AG09309 (cell line): Measurements from ENCODE around the gene HTRA1.

Source experiments
- DNase-seq: peaks from one replicate; pipeline ENCODE4 v3.0.0-alpha.2; 2010; ENCODE audit warnings: low read depth
- H3K4me3 ChIP-seq: 2 replicates; pipeline ENCODE4 v1.5.1; 2011; ENCODE audit warnings: mild to moderate bottlenecking, low read depth, low read length, moderate library complexity; ENCODE audit not compliant: control insufficient read depth
- CTCF ChIP-seq: IDR thresholded peaks from 2 replicates; pipeline ENCODE4 v1.5.1; 2011; ENCODE audit warnings: mild to moderate bottlenecking, low read depth, low read length, inconsistent platforms; ENCODE audit not compliant: insufficient read depth, control insufficient read depth; ENCODE audit errors: missing control alignments

The HTRA1 gene

GRCh38 chr10:122515588-122516231 lies 54.4 kb downstream of the HTRA1 start:
- no peak overlapping the region for H3K4me3 ChIP-seq
- DNase-seq, result no peak
- TF ChIP-seq CTCF, result no peak

GRCh38 chr10:122516734-122517133 lies 55.4 kb downstream of the HTRA1 start:
- no peak overlapping the region for H3K4me3 ChIP-seq
- no peak for DNase-seq
- no peak for TF ChIP-seq CTCF

GRCh38 chr10:122519144-122519543 lies 57.8 kb downstream of the HTRA1 start:
- no peak for TF ChIP-seq CTCF
- no peak for DNase-seq
- H3K4me3 ChIP-seq, result no peak overlapping the region

- TF ChIP-seq CTCF, result no peak
- no peak for DNase-seq
- H3K4me3 ChIP-seq, result no peak overlapping the region
Observed at GRCh38 chr10:122519873-122520272, 58.5 kb downstream of the HTRA1 start.

- no peak for DNase-seq
- H3K4me3 ChIP-seq, result no peak overlapping the region
- TF ChIP-seq CTCF, result no peak
Observed at GRCh38 chr10:122521011-122521410, 59.7 kb downstream of the HTRA1 start.

GRCh38 chr10:122524811-122525210 lies 63.5 kb downstream of the HTRA1 start:
- no peak for DNase-seq
- TF ChIP-seq CTCF, result no peak
- H3K4me3 ChIP-seq, result no peak overlapping the region
